Measurements from ENCODE around the gene CLDN3.
"Not testable (repeated sequence)": the region's sequence is repeated elsewhere in the genome, so short reads cannot be mapped to it uniquely, and the experiment has no call there.

The CLDN3 gene

GRCh38 chr7:73734619-73735527 is 35.2 kb downstream of the CLDN3 start:
- H3K36me3 ChIP-seq: peaks cover 6 to 24% (median 20%) of the 10 kb centered on the region in 11 experiments; a peak in 19 of 22 replicates
- 0 out of 22 replicates have a peak, but pooled peaks of 1 of the 11 experiments have one; percentile 13 for TF ChIP-seq Cebpa-rat (IDR thresholded peaks at IDR 0.05)
- H3K4me1 ChIP-seq: peaks cover 19 to 34% (median 30%) of the 10 kb centered on the region in 10 experiments
- H3K4me2 ChIP-seq: peak overlapping the region; percentile 16 to 66 (median 58); a peak in 18 of 22 replicates
- peak overlapping the region in 9 of 11 experiments; percentile 9 to 65 (median 46); a peak in 13 of 22 replicates for H3K27ac ChIP-seq
- no peaks in the 10 kb centered on the region for H3K9me3 ChIP-seq (replicated peaks in 1 of 11)
- no peaks in the 10 kb centered on the region for H3K27me3 ChIP-seq
- no peak overlapping the region for H3K4me3 ChIP-seq
- H3K9ac ChIP-seq: peak overlapping the region in 8 of 11 experiments; percentile 11 to 62 (median 42); a peak in 11 of 22 replicates
- H4K20me1 ChIP-seq: peaks cover 9 to 32% (median 22%) of the 10 kb centered on the region in 11 experiments; a peak in 20 of 22 replicates

DNA sequence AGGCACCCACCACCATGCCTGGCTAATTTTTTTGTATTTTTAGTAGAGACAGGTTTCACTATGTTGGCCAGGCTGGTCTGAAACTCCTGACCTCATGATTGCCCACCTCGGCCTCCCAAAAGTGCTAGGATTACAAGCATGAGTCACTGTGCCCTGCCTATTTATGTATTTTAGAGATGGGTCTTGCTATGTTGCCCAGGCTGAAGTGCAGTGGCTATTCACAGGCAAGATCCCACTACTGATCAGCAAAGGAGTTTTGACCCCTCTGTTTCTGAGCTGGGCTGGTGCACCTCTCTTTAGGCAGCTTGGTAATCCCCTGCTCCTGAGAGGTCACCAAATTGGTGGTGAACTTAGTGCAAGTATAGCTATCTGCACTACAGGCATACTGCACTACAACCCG is 37.7 kb downstream of the CLDN3 start:
- Histone ChIP-seq H4K20me1 (peaks cover 5 to 25% (median 16%) of the 10 kb centered on the region in 11 experiments; a peak in 20 of 22 replicates), H3K4me2 (no peak overlapping the region), H3K9me3 (replicated peaks in 1 of 11) (no peaks in the 10 kb centered on the region), H3K4me1 (peaks cover 7 to 30% (median 18%) of the 10 kb centered on the region in 10 experiments), H3K36me3 (peaks cover 5 to 20% (median 18%) of the 10 kb centered on the region in 11 experiments; a peak in 19 of 22 replicates), H3K27ac (no peak overlapping the region), H3K9ac (no peak overlapping the region), H3K4me3 (no peak overlapping the region), H3K27me3 (no peaks in the 10 kb centered on the region)
- TF ChIP-seq Cebpa-rat (IDR thresholded peaks at IDR 0.05): no peak

DNA sequence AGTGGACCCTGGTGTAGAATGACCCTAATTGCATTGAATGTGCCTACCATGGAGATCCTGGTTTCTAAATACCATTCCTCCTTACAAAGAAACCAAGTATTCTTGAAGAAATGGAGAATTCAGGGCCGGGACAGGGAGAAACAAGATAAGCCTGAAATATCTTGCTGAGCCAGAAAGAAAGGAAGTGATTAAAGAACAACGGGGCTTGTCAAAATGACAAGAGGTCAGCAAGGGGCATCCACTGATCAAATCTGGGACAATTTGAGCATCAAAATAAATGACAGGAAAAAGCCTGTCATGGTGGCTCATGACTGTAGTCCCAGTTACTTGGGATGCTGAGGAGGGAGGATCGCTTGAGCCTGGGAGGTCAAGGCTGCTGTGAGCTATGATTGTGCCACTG is 39.6 kb downstream of the CLDN3 start:
- no peak overlapping the region for H3K4me2 ChIP-seq
- no peak for TF ChIP-seq Cebpa-rat (IDR thresholded peaks at IDR 0.05)
- H3K9ac ChIP-seq: peak overlapping the region in 2 of 11 experiments; percentile 15 to 34; a peak in 1 of 22 replicates
- no peaks in the 10 kb centered on the region for H3K9me3 ChIP-seq (replicated peaks in 1 of 11)
- no peak overlapping the region for H3K4me3 ChIP-seq
- H3K4me1 ChIP-seq: peaks cover 6 to 15% (median 8%) of the 10 kb centered on the region in 10 experiments
- H3K27ac ChIP-seq: no peak overlapping the region
- H3K36me3 ChIP-seq: peaks cover 0 to 1% (median 0%) of the 10 kb centered on the region in 11 experiments; a peak in 2 of 22 replicates
- H4K20me1 ChIP-seq: peaks cover 0 to 6% (median 4%) of the 10 kb centered on the region in 11 experiments; a peak in 8 of 22 replicates
- H3K27me3 ChIP-seq: peaks cover 0 to 4% (median 0%) of the 10 kb centered on the region in 11 experiments; a peak in 2 of 22 replicates

GRCh38 chr7:73728551-73728950 is 41.5 kb downstream of the CLDN3 start:
- Histone ChIP-seq H3K27ac (no peak overlapping the region), H3K9me3 (replicated peaks in 1 of 11) (no peaks in the 10 kb centered on the region), H3K9ac (0 out of 22 replicates have a peak overlapping the region, but pooled peaks of 1 of the 11 experiments have one; percentile 2), H3K4me2 (no peak overlapping the region), H3K36me3 (no peaks in the 10 kb centered on the region), H3K4me3 (no peak overlapping the region), H4K20me1 (peaks cover 0 to 10% (median 0%) of the 10 kb centered on the region in 11 experiments; a peak in 3 of 22 replicates), H3K4me1 (peaks cover 0 to 8% (median 0%) of the 10 kb centered on the region in 10 experiments; a peak in 1 of 20 replicates), H3K27me3 (peaks cover 0 to 16% (median 0%) of the 10 kb centered on the region in 11 experiments; a peak in 7 of 22 replicates)
- TF ChIP-seq Cebpa-rat (IDR thresholded peaks at IDR 0.05): no peak

- Histone ChIP-seq H3K9ac (no peak overlapping the region), H3K4me2 (no peak overlapping the region), H3K4me3 (no peak overlapping the region), H4K20me1 (peaks cover 0 to 10% (median 0%) of the 10 kb centered on the region in 11 experiments; a peak in 3 of 22 replicates), H3K27ac (no peak overlapping the region), H3K4me1 (peaks cover 0 to 8% (median 0%) of the 10 kb centered on the region in 10 experiments; a peak in 1 of 20 replicates), H3K27me3 (peaks cover 0 to 19% (median 0%) of the 10 kb centered on the region in 11 experiments; a peak in 7 of 22 replicates), H3K9me3 (replicated peaks in 1 of 11) (no peaks in the 10 kb centered on the region), H3K36me3 (no peaks in the 10 kb centered on the region)
- TF ChIP-seq Cebpa-rat (IDR thresholded peaks at IDR 0.05): no peak
Observed at GRCh38 chr7:73727952-73728351, 42.1 kb downstream of the CLDN3 start.

GRCh38 chr7:73726083-73726466 is 44.0 kb downstream of the CLDN3 start:
- Histone ChIP-seq H3K27me3 (peaks cover 9 to 38% (median 16%) of the 10 kb centered on the region in 11 experiments; a peak in 21 of 22 replicates), H3K4me3 (no peak overlapping the region), H3K36me3 (no peaks in the 10 kb centered on the region), H3K27ac (no peak overlapping the region), H3K4me2 (no peak overlapping the region), H3K9ac (no peak overlapping the region), H3K9me3 (replicated peaks in 1 of 11) (no peaks in the 10 kb centered on the region), H4K20me1 (peaks cover 0 to 27% (median 9%) of the 10 kb centered on the region in 11 experiments; a peak in 11 of 22 replicates), H3K4me1 (peaks cover 0 to 15% (median 10%) of the 10 kb centered on the region in 10 experiments; a peak in 16 of 20 replicates)
- TF ChIP-seq Cebpa-rat (IDR thresholded peaks at IDR 0.05): no peak

DNA sequence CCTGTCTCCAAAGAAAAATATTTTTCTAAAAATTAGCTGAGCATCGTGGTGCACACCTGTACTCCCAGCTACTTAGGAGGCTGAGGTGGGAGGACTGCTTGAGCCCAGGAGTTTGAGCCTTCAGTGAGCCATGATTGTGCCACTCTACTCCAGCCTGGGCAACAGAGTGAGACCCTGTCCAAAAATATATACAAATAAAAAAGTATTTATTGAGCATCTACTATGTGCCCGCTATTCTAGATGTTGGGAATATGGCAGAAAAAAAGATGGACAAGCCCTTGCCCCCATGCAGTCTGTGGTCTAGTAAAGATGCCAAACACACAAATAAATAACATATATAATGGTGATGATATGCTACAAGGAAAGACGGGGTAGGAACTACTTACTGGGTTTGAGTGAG is 46.3 kb downstream of the CLDN3 start:
- TF ChIP-seq Cebpa-rat (IDR thresholded peaks at IDR 0.05): no peak
- Histone ChIP-seq H3K27me3 (peaks cover 20 to 59% (median 33%) of the 10 kb centered on the region in 11 experiments), H3K9me3 (replicated peaks in 1 of 11) (no peaks in the 10 kb centered on the region), H4K20me1 (peaks cover 0 to 46% (median 16%) of the 10 kb centered on the region in 11 experiments; a peak in 19 of 22 replicates), H3K4me2 (no peak overlapping the region), H3K36me3 (no peaks in the 10 kb centered on the region), H3K9ac (no peak overlapping the region), H3K27ac (no peak overlapping the region), H3K4me3 (no peak overlapping the region), H3K4me1 (peaks cover 6 to 36% (median 26%) of the 10 kb centered on the region in 10 experiments)

- H3K27me3 ChIP-seq: peaks cover 27 to 68% (median 38%) of the 10 kb centered on the region in 11 experiments
- no peaks in the 10 kb centered on the region for H3K36me3 ChIP-seq
- peaks cover 14 to 45% (median 36%) of the 10 kb centered on the region in 10 experiments for H3K4me1 ChIP-seq
- no peak overlapping the region for H3K4me2 ChIP-seq
- H3K9me3 ChIP-seq (replicated peaks in 1 of 11): no peaks in the 10 kb centered on the region
- no peak for TF ChIP-seq Cebpa-rat (IDR thresholded peaks at IDR 0.05)
- peaks cover 4 to 56% (median 26%) of the 10 kb centered on the region in 11 experiments; a peak in 21 of 22 replicates for H4K20me1 ChIP-seq
- no peak overlapping the region for H3K4me3 ChIP-seq
- H3K9ac ChIP-seq: no peak overlapping the region
- H3K27ac ChIP-seq: no peak overlapping the region
Observed at GRCh38 chr7:73722785-73723184, 47.3 kb downstream of the CLDN3 start.

- Histone ChIP-seq H4K20me1 (peaks cover 10 to 62% (median 32%) of the 10 kb centered on the region in 11 experiments; a peak in 21 of 22 replicates), H3K27me3 (peaks cover 31 to 71% (median 43%) of the 10 kb centered on the region in 11 experiments), H3K4me1 (peaks cover 18 to 51% (median 42%) of the 10 kb centered on the region in 10 experiments), H3K4me2 (peak overlapping the region in 6 of 11 experiments; percentile 33 to 100 (median 72); a peak in 12 of 22 replicates)
- not testable (repeated sequence) for H3K9me3 ChIP-seq (replicated peaks in 1 of 11); H3K9ac ChIP-seq; H3K36me3 ChIP-seq; H3K4me3 ChIP-seq; H3K27ac ChIP-seq
Observed at GRCh38 chr7:73722182-73722581, 47.9 kb downstream of the CLDN3 start.
